HG03097 (cell line): Measurements from ENCODE around the gene ABCA4.

ENCODE experiments used
- ATAC-seq: cut with Tn5 transposase; IDR thresholded peaks from one replicate; pipeline ENCODE4 v1.9.1; 2021; ENCODE audit not compliant: unreplicated experiment, low FRiP score

ABCA4 gene

GRCh38 chr1:94031591-94031990 lies 89.4 kb downstream of the ABCA4 start:
- ATAC-seq, result no peak

- ATAC-seq, result no peak
Measured at GRCh38 chr1:94031154-94031553, 89.8 kb downstream of the ABCA4 start.

GRCh38 chr1:94029130-94029993 lies 91.6 kb downstream of the ABCA4 start:
- no peak for ATAC-seq

GRCh38 chr1:94027721-94028515 lies 93.0 kb downstream of the ABCA4 start:
- no peak for ATAC-seq

GRCh38 chr1:94026619-94027380 lies 94.1 kb downstream of the ABCA4 start:
- ATAC-seq, result no peak

- no peak for ATAC-seq
Measured at GRCh38 chr1:94025383-94026340, 95.3 kb downstream of the ABCA4 start.

- ATAC-seq, result no peak
Measured at GRCh38 chr1:94024104-94024792, 96.7 kb downstream of the ABCA4 start.

- no peak for ATAC-seq
Measured at GRCh38 chr1:94022471-94023189, 98.3 kb downstream of the ABCA4 start.

GRCh38 chr1:94020764-94021579 lies 100.0 kb downstream of the ABCA4 start:
- no peak for ATAC-seq

GRCh38 chr1:94019327-94019726 lies 101.6 kb downstream of the ABCA4 start:
- no peak for ATAC-seq

GRCh38 chr1:94017155-94017829 lies 103.7 kb downstream of the ABCA4 start:
- ATAC-seq, result no peak

- ATAC-seq, result no peak
Measured at GRCh38 chr1:94015489-94015817, 105.5 kb downstream of the ABCA4 start.

GRCh38 chr1:94014635-94015488 lies 106.1 kb downstream of the ABCA4 start:
- no peak for ATAC-seq

GRCh38 chr1:94014087-94014486 lies 106.9 kb downstream of the ABCA4 start:
- no peak for ATAC-seq

GRCh38 chr1:94013367-94013878 lies 107.5 kb downstream of the ABCA4 start:
- ATAC-seq, result no peak

GRCh38 chr1:94012708-94013366 lies 108.1 kb downstream of the ABCA4 start:
- ATAC-seq, result no peak
